Prostate gland (tissue), 2 donors: ENCODE results near the gene CILP2.

ENCODE experiments used
- CTCF ChIP-seq, 4 experiments: fragments of 200-600 bp in 2 of 4; fragments of 450-650 bp in 2 of 4; sonication (generic) in 2 of 4; IDR thresholded peaks; 1 replicate in 3 of 4; 2 replicates in 1 of 4; pipeline ENCODE4 v1.5.1; 2016 to 2019; ENCODE audit warnings: antibody characterized with exemption in 4 of 4, mild to moderate bottlenecking in 2 of 4, moderate library complexity in 2 of 4
- POLR2A ChIP-seq: fragments of 450-650 bp; IDR thresholded peaks from one replicate; pipeline ENCODE4 v1.6.1; 2016; ENCODE audit warnings: antibody characterized with exemption, mild to moderate bottlenecking
- POLR2AphosphoS5 ChIP-seq: sonication (generic); formaldehyde crosslinking; IDR thresholded peaks from one replicate; pipeline ENCODE4 v1.6.1; 2017; ENCODE audit warnings: antibody characterized with exemption

- TF ChIP-seq CTCF (IDR thresholded peaks at IDR 0.05), result no peak
- TF ChIP-seq POLR2AphosphoS5, result no peak
- TF ChIP-seq POLR2A, result no peak
Observed at GRCh38 chr19:19545707-19546106, 7.6 kb downstream of the CILP2 start.
